GM21737 (cell line): ENCODE data around the gene SEZ6L.

ENCODE experiments used
- ATAC-seq: cut with Tn5 transposase; IDR thresholded peaks from one replicate; pipeline ENCODE4 v1.9.1; 2021; ENCODE audit warnings: mild to moderate bottlenecking, moderate library complexity; ENCODE audit not compliant: unreplicated experiment

SEZ6L gene

GRCh38 chr22:26414347-26414746, 245.1 kb downstream of the SEZ6L start:
- ATAC-seq: no peak

GRCh38 chr22:26416256-26416655, 247.0 kb downstream of the SEZ6L start:
- ATAC-seq: no peak

DNA sequence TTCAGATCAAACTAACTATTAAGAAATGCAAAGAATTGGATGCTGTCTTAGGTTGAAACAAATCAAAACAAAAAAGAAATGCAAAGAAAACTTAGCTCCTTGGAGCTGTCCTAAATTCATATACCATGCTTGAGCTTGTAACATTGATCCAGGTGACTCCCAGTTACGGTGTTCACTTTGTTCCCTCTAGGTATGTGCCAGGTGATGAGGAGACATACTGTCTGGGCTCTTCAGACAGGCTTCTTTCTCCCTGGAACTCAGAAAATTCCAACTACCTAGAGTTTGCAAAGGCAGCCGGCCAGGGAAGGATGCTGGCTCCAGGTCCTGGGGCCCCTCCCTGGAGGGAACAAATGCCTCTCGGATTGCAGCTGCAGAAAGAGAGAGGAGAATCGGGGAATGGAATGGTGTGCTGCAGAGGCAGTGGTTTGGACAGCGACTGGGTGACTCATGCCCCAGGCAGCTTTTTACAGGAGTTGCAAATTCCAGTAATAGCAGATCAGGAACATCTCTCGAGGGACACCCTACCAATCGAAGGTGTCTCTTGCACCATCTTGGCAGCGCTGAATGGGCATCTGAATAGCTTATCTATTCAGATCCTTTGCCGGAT, 247.5 kb downstream of the SEZ6L start:
- ATAC-seq: no peak

- no peak for ATAC-seq
Observed at GRCh38 chr22:26417406-26417805, 248.1 kb downstream of the SEZ6L start.

DNA sequence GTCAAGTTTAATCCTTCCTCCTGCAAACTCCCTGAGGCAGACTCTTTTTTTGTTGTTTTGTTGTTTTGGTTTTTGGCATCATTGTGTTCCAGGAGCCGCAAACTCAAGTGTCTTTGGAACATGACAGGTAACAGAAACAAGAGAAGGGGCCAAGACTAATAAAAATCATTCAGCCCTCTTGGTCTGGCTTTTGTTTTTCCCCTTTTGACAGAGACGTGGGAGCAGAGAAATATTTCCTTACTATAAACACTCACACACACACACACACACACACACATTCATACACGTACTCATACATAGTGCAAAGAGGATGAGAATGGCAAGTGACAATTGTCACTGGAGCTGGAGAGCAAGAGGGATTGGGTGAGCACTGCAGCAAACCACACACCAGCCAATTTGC, 249.4 kb downstream of the SEZ6L start:
- ATAC-seq: no peak

DNA sequence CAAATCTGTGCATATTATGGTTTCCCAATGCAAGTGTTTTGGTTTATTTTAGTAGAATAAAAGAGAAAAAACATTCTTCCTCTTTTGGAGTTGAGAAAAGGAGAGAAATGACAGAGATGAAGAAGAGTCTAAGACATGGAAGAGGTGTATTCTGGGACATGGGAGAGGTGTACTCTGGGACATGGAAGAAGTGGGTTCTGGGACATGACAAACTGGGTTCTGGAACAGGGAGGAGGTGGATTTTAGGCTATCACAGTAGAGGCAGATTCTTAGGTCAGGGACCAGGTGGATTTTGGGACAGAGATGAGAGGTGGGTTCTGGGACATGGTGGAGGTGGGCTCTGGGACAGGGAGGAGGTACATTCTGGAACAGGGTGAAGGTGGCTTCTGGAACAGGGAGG, 257.7 kb downstream of the SEZ6L start:
- ATAC-seq: no peak

DNA sequence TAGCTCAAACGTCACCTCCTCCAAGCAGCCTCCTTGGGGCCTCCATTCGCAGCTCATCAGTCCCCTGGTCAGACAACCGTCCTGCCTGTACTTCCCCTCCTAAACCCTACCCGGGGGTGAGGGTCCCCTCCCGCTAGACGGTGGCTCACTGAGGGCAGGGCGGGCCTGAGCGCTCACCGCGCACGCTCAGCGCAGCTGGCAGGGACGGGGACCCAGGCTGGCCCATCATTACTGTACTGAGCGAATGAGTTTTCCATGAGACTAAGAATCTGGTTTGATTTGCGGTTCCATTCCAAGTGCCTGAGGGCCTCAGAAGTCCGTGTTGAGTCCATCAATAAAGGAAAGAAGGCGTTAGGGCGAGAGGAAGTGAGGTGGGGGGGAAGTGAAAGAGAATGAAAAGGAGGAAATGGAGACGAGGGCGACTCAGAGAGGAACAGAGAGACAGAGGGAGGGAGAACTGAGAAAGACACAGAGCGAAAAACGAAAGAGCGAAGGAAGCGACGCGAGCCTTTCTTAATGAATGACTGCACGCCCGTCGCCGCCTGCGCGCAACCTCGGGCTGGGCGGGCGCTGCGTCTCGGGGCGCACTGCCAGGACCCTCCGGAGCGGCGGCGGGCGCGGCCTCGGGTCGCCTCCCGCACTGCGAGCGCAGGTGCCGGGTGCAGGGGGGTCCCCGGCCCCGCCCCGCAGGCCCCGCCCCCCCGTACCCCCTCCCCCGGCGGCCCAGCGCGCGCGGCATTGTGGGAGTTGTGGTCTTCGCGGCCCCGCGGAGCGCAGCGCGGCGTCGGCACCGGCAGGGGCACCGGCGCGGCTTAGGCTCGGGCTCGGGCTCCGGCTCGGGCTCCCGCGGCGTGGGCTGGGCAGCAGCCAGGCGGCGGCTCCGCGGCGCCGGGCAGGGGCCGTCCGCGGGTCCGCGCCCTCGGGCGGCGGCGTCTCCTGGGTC, 259.5 kb downstream of the SEZ6L start, which contains the start of gene ASPHD2:
TSS of gene ASPHD2 (plus strand) at position 746 of the 943 bp plus-strand sequence. CDS start 4,356 bp downstream, outside the sequence.
- ATAC-seq: peak; percentile 57

GRCh38 chr22:26429458-26430286, 260.4 kb downstream of the SEZ6L start:
- peak; percentile 6 for ATAC-seq

DNA sequence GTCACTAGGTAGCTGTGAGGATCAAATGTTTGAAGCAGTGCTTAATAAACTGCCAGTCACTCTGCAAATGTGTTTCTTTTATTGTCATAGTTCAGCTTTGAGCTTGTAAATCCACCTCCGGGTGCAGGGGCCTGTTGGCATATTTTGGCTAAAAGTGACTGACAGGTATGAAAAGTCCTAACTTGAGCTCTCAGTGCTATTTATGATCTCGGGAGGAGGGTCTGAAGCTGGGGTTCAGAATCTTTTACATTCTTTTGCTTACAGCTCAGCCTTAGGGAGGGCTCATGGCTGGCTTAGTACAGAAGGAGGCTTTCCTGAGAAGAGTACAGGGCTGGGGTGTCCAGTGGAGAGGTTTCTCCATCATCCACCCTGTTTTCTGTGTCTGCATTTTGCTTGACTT, 261.3 kb downstream of the SEZ6L start:
- ATAC-seq: no peak

DNA sequence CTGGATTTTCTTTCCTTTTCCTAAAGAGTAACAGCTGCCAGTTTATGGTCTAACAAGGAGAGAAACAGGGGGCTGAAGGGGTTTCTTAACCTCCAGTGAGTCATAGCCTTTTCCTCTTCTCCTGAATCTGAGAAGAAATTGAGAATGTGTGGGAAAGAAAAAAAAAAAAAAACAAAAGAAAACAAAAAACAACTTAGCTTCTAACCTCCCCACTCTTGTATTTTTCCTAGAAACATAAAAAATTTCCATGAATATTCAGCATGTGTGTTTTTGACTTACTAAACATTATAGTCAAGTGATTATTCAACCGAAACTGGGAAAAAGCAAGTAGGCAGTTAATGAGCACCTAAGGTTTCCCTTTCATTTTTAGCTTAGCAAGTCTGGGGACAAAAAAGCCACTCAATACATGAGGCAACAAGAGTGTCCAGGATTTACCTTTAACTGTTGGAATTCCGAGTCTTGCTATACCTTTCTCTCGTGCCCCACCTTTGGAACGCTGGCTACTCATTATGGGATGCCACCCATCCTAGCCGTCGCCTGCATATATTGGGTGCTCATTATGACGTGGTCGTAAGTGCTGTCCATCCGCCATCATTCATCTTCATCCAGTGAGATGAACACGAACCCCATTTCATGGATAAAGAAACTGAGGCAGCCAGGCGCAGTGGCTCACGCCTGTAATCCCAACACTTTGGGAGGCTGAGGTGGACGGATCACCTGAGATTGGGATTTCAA, 262.2 kb downstream of the SEZ6L start:
- ATAC-seq: no peak

DNA sequence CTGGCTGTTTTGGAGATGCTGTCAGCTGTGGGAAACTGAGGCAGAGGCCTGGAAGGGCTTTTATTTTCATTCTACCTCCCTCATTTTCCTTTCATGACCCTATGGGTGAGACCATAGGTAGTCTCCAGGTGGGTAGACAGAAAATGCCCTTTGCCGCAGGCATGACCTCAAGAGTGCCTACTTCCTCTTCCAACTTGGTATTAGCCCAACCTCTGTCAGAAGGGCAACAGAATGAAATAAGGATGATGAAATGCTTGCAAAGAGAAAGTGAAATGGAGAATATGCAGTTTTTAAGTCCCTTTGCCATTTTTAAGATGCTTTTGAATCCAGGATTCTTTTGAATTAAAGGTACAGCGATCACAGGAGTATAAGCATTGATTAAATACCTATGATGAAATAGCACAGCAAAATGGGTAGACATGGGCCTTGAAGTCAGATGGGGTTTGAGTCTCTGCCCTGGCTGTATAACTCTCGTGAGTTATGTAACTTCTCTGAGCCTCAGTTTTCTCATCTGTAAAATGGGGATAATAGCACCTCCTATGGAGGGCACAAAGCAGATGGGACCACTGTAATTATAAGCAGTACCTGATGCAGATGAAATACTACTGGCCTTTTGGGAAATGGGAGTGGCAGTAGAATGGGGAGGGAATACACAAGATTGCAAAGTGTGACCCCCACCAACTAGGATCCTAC, 263.5 kb downstream of the SEZ6L start:
- ATAC-seq: no peak
